HG03025 (cell line): ENCODE measurements around the gene STPG1.

ENCODE experiments used
- ATAC-seq: cut with Tn5 transposase; IDR thresholded peaks from one replicate; pipeline ENCODE4 v1.9.1; 2021; ENCODE audit warnings: mild to moderate bottlenecking, moderate library complexity; ENCODE audit not compliant: unreplicated experiment, low FRiP score

Gene STPG1

GRCh38 chr1:24321697-24322469 lies 91.7 kb downstream of the STPG1 start:
- ATAC-seq = no peak

- no peak for ATAC-seq
Observed at GRCh38 chr1:24321126-24321525, 92.5 kb downstream of the STPG1 start.

- ATAC-seq = no peak
Observed at GRCh38 chr1:24319962-24320361, 93.6 kb downstream of the STPG1 start.

- ATAC-seq = no peak
Observed at GRCh38 chr1:24319312-24319863, 94.2 kb downstream of the STPG1 start, which contains the start of gene GRHL3. GRHL3 (plus strand) TSS chr1:24319357; CDS start chr1:24319552, 195 bp downstream.

GRCh38 chr1:24318615-24319311 lies 94.8 kb downstream of the STPG1 start:
- ATAC-seq = no peak

- no peak for ATAC-seq
Observed at GRCh38 chr1:24317956-24318614, 95.5 kb downstream of the STPG1 start.

GRCh38 chr1:24317081-24317480 lies 96.5 kb downstream of the STPG1 start:
- no peak for ATAC-seq

- no peak for ATAC-seq
Observed at GRCh38 chr1:24316645-24317044, 96.9 kb downstream of the STPG1 start.

- ATAC-seq = no peak
Observed at GRCh38 chr1:24315391-24315790, 98.2 kb downstream of the STPG1 start.

GRCh38 chr1:24311741-24312140 lies 101.8 kb downstream of the STPG1 start:
- no peak for ATAC-seq

GRCh38 chr1:24311234-24311633 lies 102.3 kb downstream of the STPG1 start:
- no peak for ATAC-seq

GRCh38 chr1:24309762-24310485 lies 103.7 kb downstream of the STPG1 start:
- ATAC-seq = no peak

- no peak for ATAC-seq
Observed at GRCh38 chr1:24308365-24309015, 105.1 kb downstream of the STPG1 start.
